ENCODE data around the gene ALPL.
A peak's percentile ranks its signal among the peaks of the same experiment; 100 is the strongest.

GRCh38 chr1:21490774-21491487, 18.3 kb upstream of the ALPL start:
- TF ChIP-seq CTCF (IDR thresholded peaks at IDR 0.05; ENCODE audit: insufficient read depth, low read length, poor library complexity, severe bottlenecking) (peak; percentile 22), EZH2phosphoT487 (conservative IDR thresholded peaks at IDR 0.05; ENCODE audit: low read length) (no peak)
